Measurements from ENCODE around the gene KAZALD1. TPM values are rescaled to one million over a fixed set of nuclear protein-coding genes. Genes with fewer than 3 reads are reported as not detected.

The KAZALD1 gene
- total and polyA plus RNA-seq, 2 donors (not counting 1 experiment from before 2014, with no cell fraction given), result 0.34 to 0.37 TPM

- peaks cover 15% of the 10 kb centered on the region for H3K27me3 Mint-ChIP-seq
- POLR2A ChIA-PET, result interaction anchor here (0.6 to 2.1 kb wide), 6 partner anchors 9 to 1474 kb away, joined by 3 to 13 read pairs (median 6); no protein-coding TSS in a partner anchor
- no peaks in the 10 kb centered on the region for H3K9me3 Mint-ChIP-seq (ENCODE audit: insufficient read depth)
- under 1% methylated on average over 42 of the region's 47 CpGs for WGBS (ENCODE audit: insufficient coverage)
- H3K4me1 ChIP-seq (ENCODE audit: control insufficient read depth in 2 of 2, insufficient read depth in 2 of 2, low read length in 2 of 2), result peaks cover 14 to 26% of the 10 kb centered on the region in 2 donors
- TF ChIP-seq CTCF (IDR thresholded peaks at IDR 0.05), result no peak
- no peak for TF ChIP-seq EZH2 (IDR thresholded peaks at IDR 0.05; ENCODE audit: borderline replicate concordance, insufficient read depth, low read depth, low read length, poor library complexity, severe bottlenecking)
- H3K4me1 Mint-ChIP-seq, result peaks cover 19% of the 10 kb centered on the region
- peak; percentile 87 for DNase-seq
- peaks cover 0 to 5% of the 10 kb centered on the region in 2 experiments for H3K36me3 ChIP-seq (replicated peaks in 1 of 2; ENCODE audit: control extremely low read depth in 1 of 2, control insufficient read depth in 1 of 2, extremely low read depth in 1 of 2, insufficient read depth in 2 of 2, low read length in 1 of 2)
- peak; percentile 53 for ATAC-seq (ENCODE audit: low read depth)
- H3K9ac ChIP-seq (ENCODE audit: low read length), result peak overlapping the region; percentile 78
- H2AFZ ChIP-seq (ENCODE audit: insufficient read depth, low read depth, low read length, poor library complexity, severe bottlenecking), result peak overlapping the region; percentile 77
- H3K27ac ChIP-seq (ENCODE audit: low read length in 2 of 2), result peak overlapping the region; percentile 63 to 65
- H3K27me3 ChIP-seq (replicated peaks in 1 of 4; ENCODE audit: control extremely low read depth in 1 of 4, control insufficient read depth in 3 of 4, insufficient read depth in 4 of 4, low read length in 3 of 4), result peaks cover 0 to 29% (median 13%) of the 10 kb centered on the region in 4 experiments
- H3K4me2 ChIP-seq (replicated peaks; ENCODE audit: low read depth, low read length, poor library complexity, severe bottlenecking), result peak overlapping the region; percentile 92
- H3K4me3 Mint-ChIP-seq, result peak overlapping the region; percentile 88
- H3K27ac Mint-ChIP-seq, result peak overlapping the region; percentile 90
- CTCF ChIA-PET, result interaction anchor here (0.8 to 6.4 kb wide), 12 partner anchors 9 to 110 kb away, joined by 3 to 72 read pairs (median 7); partner anchors contain the start of gene KAZALD1
- intact Hi-C loops (cut with micrococcal nuclease), result loop anchor here (1.0 to 2.0 kb wide), 4 partner anchors 9 to 33 kb away; partner anchors contain the start of gene LZTS2
- H4K20me1 ChIP-seq (ENCODE audit: control insufficient read depth, insufficient read depth, low read length, poor library complexity, severe bottlenecking), result peaks cover 4% of the 10 kb centered on the region
- peaks cover 0 to 2% (median 0%) of the 10 kb centered on the region in 3 donors for H3K9me3 ChIP-seq (ENCODE audit: control extremely low read depth in 1 of 3, control insufficient read depth in 2 of 3, insufficient read depth in 1 of 3, low read length in 2 of 3)
- no peaks in the 10 kb centered on the region for H3K79me2 ChIP-seq (ENCODE audit: control insufficient read depth, insufficient read depth, low read length)
- H3K4me3 ChIP-seq (ENCODE audit: control extremely low read depth in 1 of 5, extremely low read depth in 1 of 5, insufficient read depth in 1 of 5, low read depth in 2 of 5, low read length in 4 of 5), result peak overlapping the region; percentile 32 to 96 (median 79)
These were observed 29.8 kb upstream of the KAZALD1 start for GRCh38 chr10:101031796-101032636.

All from B cell (primary cell).